CMK (cell line): ENCODE data around the gene PAXIP1.

Source experiments
- DNase-seq: peaks from one replicate; pipeline ENCODE4 v3.0.0-alpha.2; 2010; ENCODE audit warnings: low read depth

The PAXIP1 gene

DNA sequence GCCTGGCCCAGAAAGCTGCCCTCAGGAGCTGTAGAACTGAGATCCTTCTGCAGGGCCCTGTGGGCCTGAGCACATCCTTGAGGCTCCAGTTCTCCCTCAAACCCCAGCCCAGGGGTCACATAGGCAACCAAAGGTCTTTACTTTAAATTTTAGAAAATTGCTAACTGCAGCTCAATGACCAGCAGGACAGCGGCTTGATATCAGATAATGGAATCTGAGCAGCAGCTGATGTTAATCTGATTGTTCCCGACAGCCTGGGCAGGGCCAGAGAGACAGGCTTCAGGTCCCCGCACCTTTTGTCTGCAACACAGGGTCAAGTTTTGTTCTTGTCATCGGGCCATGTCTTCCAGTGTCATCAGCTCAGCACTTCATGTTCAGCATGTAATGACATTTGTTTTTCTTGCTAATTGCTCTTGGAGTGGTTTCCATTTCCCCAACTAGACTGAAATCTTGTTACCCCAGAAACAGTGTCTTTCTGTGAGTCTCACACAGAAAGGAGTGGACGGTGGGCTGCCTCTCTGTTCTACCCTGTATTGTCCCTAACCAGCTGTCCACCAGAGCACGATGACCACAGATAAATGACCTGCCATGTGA, 91.0 kb downstream of the PAXIP1 start:
- DNase-seq = no peak

DNA sequence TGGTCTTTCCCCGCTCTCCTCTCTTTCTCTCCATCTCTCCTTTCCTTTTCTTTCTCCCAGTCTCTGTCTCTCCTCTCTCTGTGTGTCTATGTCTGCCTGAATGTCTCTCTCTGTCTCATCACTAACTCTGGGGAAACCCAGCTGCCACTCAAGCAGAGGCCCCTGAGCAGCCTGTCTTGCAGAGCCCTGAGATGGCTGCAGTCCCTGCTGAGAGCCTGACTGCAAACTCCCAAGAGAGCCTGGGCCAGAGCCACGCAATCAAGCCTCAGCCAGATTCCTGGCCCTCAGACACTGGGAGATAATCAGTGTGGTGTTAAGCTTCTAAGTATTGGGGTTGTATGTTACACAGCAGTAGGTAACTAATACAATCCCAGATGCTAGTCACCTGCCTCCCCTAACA, 91.5 kb downstream of the PAXIP1 start:
- DNase-seq = no peak

DNA sequence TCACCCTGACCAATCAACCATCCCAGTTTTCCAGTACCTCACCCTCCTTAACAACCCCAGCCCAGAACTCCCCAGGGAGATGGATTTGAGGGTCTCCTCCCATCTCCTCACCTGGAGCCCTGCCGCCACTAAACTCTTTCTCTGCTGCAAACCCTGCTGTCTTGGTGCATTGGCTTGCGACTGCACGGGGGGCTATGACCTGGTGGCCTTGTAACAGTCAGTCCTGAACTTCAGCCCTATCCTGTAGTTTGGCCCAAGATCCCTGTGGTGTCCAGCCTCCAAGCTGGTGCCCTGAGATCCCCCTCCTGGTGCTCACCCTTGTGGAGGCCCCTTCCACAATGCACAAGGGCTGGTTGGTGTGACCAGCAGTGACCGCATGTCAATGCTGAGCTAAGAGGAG, 91.9 kb downstream of the PAXIP1 start:
- DNase-seq = no peak

DNA sequence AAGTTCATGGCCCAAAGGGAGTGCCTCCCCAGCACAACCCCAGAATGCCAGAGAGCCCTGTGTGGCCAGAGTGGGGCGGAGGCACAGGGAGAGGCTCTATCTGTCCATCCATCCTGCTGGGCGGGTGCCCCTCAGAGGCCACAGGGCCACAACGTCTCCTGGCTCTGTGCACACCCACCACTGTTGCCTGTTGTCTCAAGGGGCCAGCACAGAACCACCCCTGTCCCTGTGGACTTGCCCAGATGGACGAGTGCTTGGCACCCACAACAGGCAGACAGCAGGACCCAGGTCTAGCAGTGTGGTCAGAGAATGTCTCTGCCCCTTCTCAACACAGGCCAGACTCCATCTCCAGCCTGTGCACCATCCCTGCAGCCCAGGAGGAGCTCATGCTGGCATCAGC, 92.8 kb downstream of the PAXIP1 start:
- DNase-seq = no peak

DNA sequence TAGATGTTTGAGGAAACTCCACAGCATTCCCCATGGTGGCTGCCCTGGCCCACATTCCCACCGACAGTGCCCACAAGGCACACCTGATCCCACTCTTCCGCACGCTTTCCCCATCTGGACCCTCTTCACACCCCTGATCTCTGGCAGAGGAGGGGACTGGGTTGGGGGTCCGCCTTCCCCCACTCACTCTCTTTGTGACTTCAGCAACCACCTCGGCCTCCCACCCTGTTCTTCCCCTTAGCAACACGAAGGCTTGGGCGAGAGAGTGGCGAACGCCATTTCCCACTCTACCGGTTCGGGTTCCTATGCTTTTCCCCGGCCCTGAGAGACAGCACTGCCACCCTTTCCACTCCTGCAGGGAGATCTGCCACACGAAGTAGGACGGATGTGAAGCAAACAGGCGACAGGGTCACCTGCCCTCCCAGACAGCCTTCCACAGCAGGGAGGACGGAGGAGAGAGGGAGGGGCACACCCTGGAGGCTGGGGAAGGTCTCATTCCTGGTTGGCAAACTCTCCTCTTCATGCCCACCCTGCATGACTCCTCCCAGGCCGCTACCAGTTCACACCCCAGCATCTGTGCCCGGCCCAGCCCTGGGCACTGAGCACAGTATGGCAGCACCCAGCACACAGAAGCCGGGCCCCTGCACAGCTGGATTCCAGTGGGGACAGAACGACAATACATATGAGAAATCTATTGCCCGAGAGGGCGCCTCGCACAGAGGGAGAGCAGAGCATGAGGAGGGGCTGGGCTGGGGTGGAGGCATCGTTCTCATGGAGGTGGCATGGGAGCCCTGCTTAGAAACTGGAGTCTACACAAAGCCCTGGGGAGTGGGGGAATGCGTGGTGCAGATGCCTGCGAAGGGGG, 93.5 kb downstream of the PAXIP1 start:
- DNase-seq = no peak

DNA sequence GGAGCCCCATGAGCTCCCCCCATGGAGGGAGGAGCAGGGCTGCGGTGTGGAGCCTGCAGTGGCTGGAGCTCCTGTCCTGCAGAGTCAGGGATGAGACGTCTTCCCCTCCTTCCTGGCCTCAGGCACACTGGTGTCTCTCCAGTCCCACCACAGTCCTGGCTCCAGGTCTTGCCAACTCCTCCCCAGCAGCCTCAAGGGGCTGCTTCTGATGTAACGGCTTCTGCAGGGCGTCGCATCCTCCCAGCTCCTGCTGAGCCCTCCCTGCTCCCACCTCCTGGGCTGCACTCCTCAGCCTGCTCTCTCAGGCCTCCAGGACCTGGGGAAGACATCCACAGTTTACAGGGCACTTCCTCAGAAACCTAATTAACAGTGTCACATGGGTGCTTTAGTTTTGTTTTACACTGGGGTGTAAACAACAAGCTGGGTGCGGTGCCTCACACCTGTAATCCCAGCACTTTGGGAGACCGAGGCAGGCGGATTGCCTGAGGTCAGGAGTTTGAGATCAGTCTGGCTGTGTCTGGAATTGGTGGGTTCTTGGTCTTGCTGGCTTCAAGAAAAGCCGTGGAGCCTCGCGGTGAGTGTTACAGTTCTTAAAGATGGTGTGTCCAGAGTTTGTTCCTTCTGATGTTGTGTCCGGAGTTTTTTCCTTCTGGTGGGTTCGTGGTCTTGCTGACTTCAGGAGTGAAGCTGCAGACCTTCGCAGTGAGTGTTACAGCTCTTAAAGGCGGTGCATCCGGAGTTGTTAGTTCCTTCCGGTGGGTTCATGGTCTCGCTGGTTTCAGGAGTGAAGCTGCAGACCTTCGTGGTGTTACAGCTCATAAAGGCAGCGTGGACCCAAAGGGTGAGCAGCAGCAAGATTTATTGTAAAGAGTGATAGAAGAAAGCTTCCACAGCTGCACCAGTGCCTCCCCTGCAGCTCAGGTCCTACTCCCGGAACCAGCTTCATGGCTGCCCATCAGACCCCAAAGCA, 95.0 kb downstream of the PAXIP1 start:
- no peak for DNase-seq

DNA sequence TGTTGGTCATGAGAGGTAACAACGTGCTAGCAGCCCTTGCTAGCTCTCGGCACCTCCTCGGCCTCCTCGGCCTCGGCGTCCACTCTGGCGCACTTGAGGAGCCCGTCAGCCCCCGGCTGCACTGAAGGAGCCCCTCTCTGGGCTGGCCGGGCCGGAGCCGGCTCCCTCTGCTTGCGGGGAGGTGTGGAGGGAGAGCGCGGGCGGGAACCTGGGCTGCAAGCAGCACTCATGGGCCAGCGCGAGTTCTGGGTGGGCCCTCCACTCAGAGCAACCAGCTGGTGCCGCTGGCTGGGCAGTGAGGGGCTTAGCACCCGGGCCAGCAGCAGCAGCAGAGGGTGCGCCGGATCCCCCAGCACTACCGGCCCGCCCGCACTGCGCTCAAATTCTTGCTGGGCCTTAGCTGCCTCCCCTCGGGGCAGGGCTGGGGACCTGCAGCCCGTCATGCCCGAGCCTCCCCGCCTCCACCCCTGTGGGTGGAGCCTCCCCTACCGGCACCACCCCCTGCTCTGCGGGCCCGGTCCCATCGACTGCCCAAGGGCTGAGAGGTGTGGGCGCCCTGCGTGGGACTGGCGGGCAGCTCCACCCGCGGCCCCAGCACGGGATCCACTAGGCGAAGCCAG, 96.1 kb downstream of the PAXIP1 start:
- no peak for DNase-seq

DNA sequence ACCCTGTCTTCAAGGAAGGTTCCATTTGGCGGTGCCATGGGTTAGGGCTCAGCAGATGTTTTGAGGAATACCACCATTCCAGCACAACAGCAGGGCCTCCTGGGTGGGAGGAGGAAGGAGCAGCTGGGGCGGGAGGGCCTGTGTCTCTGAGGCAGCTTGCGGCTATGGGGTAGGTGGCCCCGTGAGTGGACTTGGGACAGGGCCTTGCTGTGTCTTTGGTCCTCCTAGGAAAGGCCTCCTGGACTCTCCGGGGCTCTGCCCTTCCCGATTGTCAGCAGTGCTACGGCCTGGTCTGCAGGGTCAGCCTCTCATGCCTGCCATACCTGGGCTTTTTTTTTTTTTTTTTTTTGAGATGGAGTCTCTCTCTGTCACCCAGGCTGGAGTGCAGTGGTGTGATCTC, 96.7 kb downstream of the PAXIP1 start:
- no peak for DNase-seq

DNA sequence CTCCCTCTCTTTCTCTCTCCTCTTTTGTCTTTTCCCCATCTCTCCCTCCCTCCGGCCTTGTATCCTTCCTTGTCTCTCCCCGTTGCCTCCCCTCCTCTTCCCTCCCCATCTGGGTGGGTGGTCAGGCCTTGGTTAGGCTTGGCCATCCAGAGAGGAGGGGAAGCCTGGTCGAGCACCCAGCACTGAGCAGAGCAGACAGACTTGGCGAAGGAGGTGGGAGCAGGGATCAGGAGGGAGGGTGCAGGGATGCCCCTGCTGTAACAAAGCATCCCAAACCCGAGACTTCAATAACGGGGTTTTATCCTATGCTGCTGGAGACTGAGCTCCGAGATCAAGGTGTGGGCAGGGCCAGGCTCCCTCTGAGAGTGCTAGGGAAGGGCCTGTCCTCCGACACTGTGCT, 97.3 kb downstream of the PAXIP1 start:
- DNase-seq = no peak

DNA sequence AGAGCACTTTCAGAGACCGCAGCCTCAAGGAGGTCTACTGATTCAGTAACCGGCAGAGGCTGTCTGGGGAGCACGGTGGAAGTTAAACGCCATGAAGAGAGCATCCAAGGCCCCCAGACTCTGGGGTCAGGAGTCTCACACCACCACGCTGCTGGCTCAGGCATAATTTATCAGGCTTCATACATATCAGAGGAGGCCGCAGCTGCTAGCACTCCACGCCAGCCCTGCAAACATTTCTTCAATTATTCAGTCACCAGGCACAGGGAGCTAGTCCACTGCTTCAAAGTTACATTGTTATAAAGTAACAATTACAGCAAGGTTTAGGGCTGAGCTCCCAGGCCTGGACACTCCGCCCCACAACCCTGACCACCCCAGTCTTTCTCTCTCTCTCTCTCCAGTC, 97.8 kb downstream of the PAXIP1 start:
- DNase-seq = no peak

DNA sequence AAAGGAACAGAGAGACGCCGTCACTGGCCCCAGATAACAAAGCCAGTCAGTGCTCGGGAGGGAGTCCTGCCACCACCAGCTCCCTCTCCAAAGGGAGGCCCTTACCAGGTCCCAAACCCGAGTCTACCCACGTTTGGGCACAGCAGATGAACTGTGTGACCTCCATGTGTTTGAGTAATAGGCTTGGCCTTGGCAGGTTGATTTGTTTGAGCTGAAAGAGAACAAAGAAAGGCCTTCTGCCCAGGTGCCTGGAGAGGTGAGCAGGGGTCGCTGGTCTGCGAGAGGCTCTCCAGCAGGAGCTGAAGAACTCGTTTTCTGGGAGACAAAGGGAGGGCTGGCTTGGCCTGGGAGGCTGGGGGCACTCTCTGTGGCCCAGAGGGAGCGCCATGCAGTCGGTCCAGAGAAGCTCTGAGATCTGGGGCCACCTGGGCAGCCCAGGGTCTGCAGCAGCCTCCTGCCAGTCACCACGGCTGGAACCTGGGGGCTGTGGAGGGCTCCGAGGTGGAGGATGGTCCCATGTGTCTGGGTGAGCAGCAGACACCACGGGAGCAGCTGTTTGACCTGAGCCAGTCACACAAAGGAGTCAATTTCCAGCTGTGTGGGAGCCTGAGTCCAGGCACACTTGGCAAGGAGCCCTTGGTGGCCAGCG, 99.7 kb downstream of the PAXIP1 start:
- no peak for DNase-seq

DNA sequence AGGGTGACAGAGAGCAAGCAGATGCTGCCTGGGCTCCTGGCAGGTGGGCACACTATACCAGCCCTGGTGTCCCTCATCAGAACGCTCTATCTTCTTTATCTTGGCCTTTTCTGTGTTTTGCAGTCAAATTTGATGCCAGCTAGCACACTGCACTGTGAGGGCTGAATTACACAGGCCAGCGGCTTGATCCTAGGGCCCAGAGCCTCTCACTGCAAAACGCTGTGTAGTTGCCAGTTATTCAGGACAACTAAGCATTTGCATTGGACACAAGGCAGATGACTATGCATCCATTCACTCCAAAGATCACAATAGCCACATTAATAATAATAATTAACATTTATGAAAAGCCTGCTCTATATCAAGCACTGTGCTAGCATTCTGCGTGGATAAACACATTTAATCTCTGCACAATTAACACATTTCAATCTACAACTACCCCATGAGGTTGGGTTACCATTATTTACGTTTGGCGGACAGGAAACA, 100.3 kb downstream of the PAXIP1 start:
- no peak for DNase-seq

DNA sequence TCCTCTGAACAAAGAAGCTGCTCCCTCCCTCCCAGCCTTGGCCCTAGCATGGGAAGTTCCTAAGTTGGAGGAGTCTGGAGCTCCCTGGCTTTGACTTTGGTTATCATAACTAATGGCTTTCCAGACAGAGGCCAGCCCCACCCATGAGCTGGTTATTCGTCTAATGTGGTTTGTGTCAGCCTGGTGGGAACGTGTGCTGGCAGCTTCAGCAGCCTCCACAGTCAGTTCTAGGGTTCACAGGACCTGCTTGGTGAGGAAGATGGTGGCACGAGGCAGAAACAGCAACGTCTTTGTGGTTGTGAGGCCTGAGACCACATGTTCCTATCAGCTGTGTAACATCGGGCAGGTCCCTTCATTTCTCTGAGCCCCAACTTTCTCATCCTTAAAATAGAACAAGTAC, 103.1 kb downstream of the PAXIP1 start:
- DNase-seq = no peak

DNA sequence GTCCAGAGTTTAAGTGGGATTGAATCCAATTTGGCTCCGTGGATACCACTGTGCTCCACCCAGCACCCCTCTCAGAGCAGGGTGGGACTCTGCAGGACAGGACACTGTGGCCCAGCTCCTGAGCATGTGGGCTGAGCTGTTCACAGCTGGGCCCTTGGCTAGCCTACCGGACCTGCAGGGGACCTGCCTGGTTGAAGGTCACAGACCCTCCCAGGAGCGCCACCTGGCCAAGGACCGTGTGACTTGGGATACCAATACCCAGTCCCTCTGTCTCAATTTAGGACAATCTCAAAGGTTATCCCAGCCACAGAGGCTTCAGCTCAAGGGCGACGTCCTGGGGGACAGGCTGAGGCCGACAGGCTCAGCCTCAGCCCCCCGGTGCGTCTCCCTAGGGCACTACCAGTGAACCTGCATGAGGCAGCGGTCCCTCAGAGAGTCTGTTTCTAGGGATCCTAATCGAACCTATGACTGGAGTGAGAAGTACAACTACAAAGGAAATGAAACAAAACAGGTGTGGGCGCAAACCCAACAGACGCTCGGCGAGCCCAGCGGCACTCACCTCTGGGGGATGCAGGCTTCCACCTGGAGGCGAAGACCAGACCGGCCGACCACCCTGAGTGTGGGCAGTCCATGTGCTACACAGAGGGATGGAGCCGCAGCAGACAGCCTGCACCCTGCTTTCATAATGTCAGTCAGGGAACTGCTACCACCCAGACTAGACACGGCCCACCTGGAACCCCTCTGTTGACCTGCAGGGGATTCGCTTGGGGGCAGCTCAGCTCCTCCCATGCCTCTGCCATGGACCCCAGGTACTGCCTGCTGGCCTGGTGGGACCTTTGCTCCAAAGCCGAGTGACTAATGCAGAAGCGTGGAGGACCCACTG, 103.7 kb downstream of the PAXIP1 start:
- no peak for DNase-seq

DNA sequence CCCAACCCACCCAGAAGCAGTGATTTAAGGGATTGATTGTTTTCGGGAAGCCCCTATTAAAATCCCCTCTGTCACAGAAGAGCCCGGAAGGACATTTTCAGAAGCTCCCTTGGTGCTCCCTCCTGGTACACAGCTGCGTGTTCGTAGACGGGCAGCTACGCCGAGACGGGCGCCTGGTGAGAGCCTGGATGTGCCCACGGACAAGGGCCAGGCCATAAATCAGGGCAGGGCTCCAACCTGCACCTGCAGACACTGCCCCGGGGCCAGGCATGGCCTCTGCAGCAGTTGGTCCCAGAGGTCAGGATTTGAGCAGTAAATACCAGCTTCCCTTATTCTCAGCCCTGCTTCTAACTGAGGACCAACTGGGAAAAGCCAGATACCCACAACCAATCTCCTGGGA, 106.8 kb downstream of the PAXIP1 start:
- DNase-seq = no peak
